ENCODE data around the gene ZNF740.
"Not testable (repeated sequence)": the region's sequence is repeated elsewhere in the genome, so short reads cannot be mapped to it uniquely, and the experiment has no call there.

The ZNF740 gene

GRCh38 chr12:53180220-53180930 lies at the start of gene ZNF740, which contains the start of gene CSAD:
Gene ZNF740 (plus strand): TSS chr12:53180722. CDS start chr12:53181984, 1,262 bp downstream.
Gene CSAD (minus strand): TSS chr12:53180925. CDS start chr12:53173470, 7,455 bp downstream.
- peak; percentile 90 to 94 for DNase-seq

GRCh38 chr12:53131844-53132243 lies 48.7 kb upstream of the ZNF740 start:
- no peak for DNase-seq

GRCh38 chr12:53133722-53134121 lies 46.8 kb upstream of the ZNF740 start:
- no peak for DNase-seq

- DNase-seq: no peak
These were observed 37.2 kb upstream of the ZNF740 start for GRCh38 chr12:53143355-53143754.

GRCh38 chr12:53145383-53146260 lies 34.9 kb upstream of the ZNF740 start:
- no peak for DNase-seq

- no peak for DNase-seq
These were observed 33.3 kb upstream of the ZNF740 start for GRCh38 chr12:53147181-53147580.

- DNase-seq: no peak
These were observed 32.9 kb upstream of the ZNF740 start for GRCh38 chr12:53147653-53148052.

GRCh38 chr12:53151039-53151438 lies 29.5 kb upstream of the ZNF740 start:
- DNase-seq: no peak

GRCh38 chr12:53152390-53152789 lies 28.1 kb upstream of the ZNF740 start:
- no peak for DNase-seq

- peak; percentile 59 to 78 for DNase-seq
These were observed 21.2 kb upstream of the ZNF740 start for GRCh38 chr12:53159195-53159839.

- DNase-seq: no peak
These were observed 20.5 kb upstream of the ZNF740 start for GRCh38 chr12:53160000-53160399.

GRCh38 chr12:53160673-53161072 lies 19.8 kb upstream of the ZNF740 start:
- DNase-seq: no peak

- no peak for DNase-seq
These were observed 19.2 kb upstream of the ZNF740 start for GRCh38 chr12:53161119-53161911.

GRCh38 chr12:53163008-53163407 lies 17.5 kb upstream of the ZNF740 start:
- DNase-seq: not testable (repeated sequence)

GRCh38 chr12:53166837-53167236 lies 13.7 kb upstream of the ZNF740 start:
- no peak for DNase-seq

- DNase-seq: no peak
These were observed 10.9 kb upstream of the ZNF740 start for GRCh38 chr12:53169644-53170043.

GRCh38 chr12:53170215-53170614 lies 10.3 kb upstream of the ZNF740 start:
- no peak for DNase-seq

- no peak for DNase-seq
These were observed 9.4 kb upstream of the ZNF740 start for GRCh38 chr12:53170876-53171724.

- no peak for DNase-seq
These were observed 8.7 kb upstream of the ZNF740 start for GRCh38 chr12:53171725-53172329.

GRCh38 chr12:53172352-53172751 lies 8.2 kb upstream of the ZNF740 start:
- DNase-seq: no peak

- no peak for DNase-seq
These were observed 7.3 kb upstream of the ZNF740 start for GRCh38 chr12:53173085-53173715.

All from AML-193 (cell line).